SK-N-MC (cell line): Measurements from ENCODE around the gene ADRB2.

ENCODE experiments used
- EZH2 ChIP-seq: fragments of 200-600 bp; sonication (generic); IDR thresholded peaks from one replicate; pipeline ENCODE4 v1.6.1; 2017; ENCODE audit warnings: antibody characterized with exemption
- POLR2AphosphoS5 ChIP-seq: IDR thresholded peaks from 2 replicates; pipeline ENCODE4 v1.6.1; 2012; ENCODE audit warnings: mild to moderate bottlenecking, low read depth, low read length, borderline replicate concordance

DNA sequence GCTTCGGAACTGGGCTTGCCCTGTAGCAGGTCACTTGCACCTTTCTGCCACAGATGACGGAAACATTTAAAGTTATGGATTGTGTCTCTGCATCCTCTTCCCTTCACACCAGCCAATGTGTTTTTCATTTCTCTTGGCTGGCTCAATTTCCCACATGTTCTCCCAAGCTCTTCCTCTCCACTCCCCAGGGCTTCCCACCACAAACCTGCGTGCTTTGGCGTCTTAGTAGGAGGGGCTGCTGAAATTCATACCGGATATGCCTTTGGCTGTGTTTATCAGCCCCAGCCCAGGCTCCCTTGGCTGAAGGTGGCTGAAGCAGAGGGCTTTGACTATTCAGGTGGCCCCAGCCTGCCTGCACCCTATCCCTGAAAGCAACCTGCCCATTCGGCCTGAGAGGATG lies 32.1 kb downstream of the ADRB2 start:
- no peak for TF ChIP-seq POLR2AphosphoS5
- TF ChIP-seq EZH2 = no peak
